Transverse colon (tissue), 4 donors: ENCODE data around the gene SKAP2. TPM values are rescaled to one million over a fixed set of nuclear protein-coding genes. Genes with fewer than 3 reads are reported as not detected.

Experiments
- DNase-seq: peaks from one replicate; pipeline ENCODE4 v3.0.0-alpha.2; 2019
- H3K27ac ChIP-seq, 4 donors: fragments of 200-600 bp; sonication (generic); 2 replicates each; pipeline ENCODE4 v1.5.1; 2016 to 2018; ENCODE audit warnings: inconsistent platforms in 4 of 4
- H3K27me3 ChIP-seq: fragments of 200-600 bp; sonication (generic); 2 replicates; pipeline ENCODE4 v1.5.1; 2017; ENCODE audit warnings: inconsistent platforms
- H3K36me3 ChIP-seq, 4 donors: fragments of 200-600 bp; sonication (generic); 2 replicates each; pipeline ENCODE4 v1.5.1; 2017 to 2019; ENCODE audit warnings: inconsistent platforms in 4 of 4
- H3K4me1 ChIP-seq, 4 donors: fragments of 200-600 bp; sonication (generic); 2 replicates each; pipeline ENCODE4 v1.5.1; 2017 to 2020; ENCODE audit warnings: inconsistent platforms in 4 of 4
- H3K4me3 ChIP-seq, 4 donors: fragments of 200-600 bp; sonication (generic); 1 replicate in 1 of 4; 2 replicates in 3 of 4; pipeline versions ENCODE4 v1.5.1 to v1.6.1; 2017 to 2019; ENCODE audit warnings: inconsistent platforms in 4 of 4
- H3K9me3 ChIP-seq, 2 donors: fragments of 200-600 bp; sonication (generic); 2 replicates each; pipeline ENCODE4 v1.5.1; 2017 to 2019; ENCODE audit warnings: inconsistent platforms in 2 of 2
- EP300 ChIP-seq: sonication (generic); formaldehyde crosslinking; IDR thresholded peaks from one replicate; pipeline ENCODE4 v1.6.1; 2017; ENCODE audit warnings: antibody characterized with exemption, low read depth
- POLR2A ChIP-seq: fragments of 450-650 bp; IDR thresholded peaks from one replicate; pipeline ENCODE4 v1.6.1; 2016; ENCODE audit warnings: antibody characterized with exemption, mild to moderate bottlenecking, moderate library complexity
- POLR2AphosphoS5 ChIP-seq, 3 donors: sonication (generic); formaldehyde crosslinking; IDR thresholded peaks; one replicate each; pipeline ENCODE4 v1.6.1; 2016; ENCODE audit warnings: antibody characterized with exemption in 3 of 3
- WGBS, 2 donors: methylation state at CpG; one replicate each; pipeline ENCODE4 v1.1.5; 2018; ENCODE audit warnings: low coverage in 1 of 2; 5-methylcytosine and 5-hydroxymethylcytosine counted together
- in situ Hi-C, 4 donors: fragments of 200-750 bp; cut with MboI; loops; one replicate each; pipeline versions ENCODE4 v1.15.0 to v1.15.1; 2017; ENCODE audit warnings: low sequenced_read_pairs in 3 of 4, low pct_ligation_motif_present in 1 of 4, low pct_unique_long_range_greater_than_20kb in 1 of 4
- intact Hi-C: fragments of 100-400 bp; cut with DNase I; formaldehyde crosslinking; loops from one replicate; pipeline ENCODE4 v1.15.1; 2023; ENCODE audit warnings: low total_unique reads
- total RNA-seq, 4 donors: library from RNA; depleted of rRNA; stranded (reverse); fragments of >200 nt; gene quantifications; one replicate each; pipeline ENCODE4 v1.1.0, GENCODE V29; 2016
- TF ChIP-seq, protein P1 (sequence below), 5 experiments: fragments of 200-600 bp in 3 of 5; fragments of 450-650 bp in 2 of 5; sonication (generic) in 3 of 5; IDR thresholded peaks; 1 replicate in 2 of 5; 2 replicates in 3 of 5; pipeline ENCODE4 v1.5.1; 2016 to 2017; ENCODE audit warnings: antibody characterized with exemption in 5 of 5, inconsistent platforms in 3 of 5, mild to moderate bottlenecking in 2 of 5, moderate library complexity in 1 of 5

The SKAP2 gene
- total RNA-seq, 4 donors from 2014 or later = 2.6 to 35.2 (median 23.8) TPM

DNA sequence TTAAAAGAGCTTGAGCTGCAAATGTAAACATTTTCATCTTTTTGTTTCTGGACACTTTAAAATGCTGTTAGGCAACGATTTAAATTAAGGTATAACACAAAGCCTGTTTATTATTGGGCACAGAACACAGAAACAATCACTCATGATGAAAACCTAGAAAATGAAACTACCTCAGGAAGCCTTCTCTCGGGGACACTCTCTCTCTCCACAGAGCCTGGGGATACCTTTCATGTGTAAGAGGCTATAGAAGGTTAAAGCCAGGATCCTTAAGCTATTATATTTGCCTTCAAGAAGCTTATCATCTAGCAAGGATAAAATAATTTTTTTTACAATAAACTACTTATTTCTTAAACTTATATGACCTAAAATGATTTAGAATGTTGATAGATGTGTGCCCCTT lies 194.1 kb downstream of the SKAP2 start:
- intact Hi-C loops = no loop called here
- TF ChIP-seq, protein P1, sequence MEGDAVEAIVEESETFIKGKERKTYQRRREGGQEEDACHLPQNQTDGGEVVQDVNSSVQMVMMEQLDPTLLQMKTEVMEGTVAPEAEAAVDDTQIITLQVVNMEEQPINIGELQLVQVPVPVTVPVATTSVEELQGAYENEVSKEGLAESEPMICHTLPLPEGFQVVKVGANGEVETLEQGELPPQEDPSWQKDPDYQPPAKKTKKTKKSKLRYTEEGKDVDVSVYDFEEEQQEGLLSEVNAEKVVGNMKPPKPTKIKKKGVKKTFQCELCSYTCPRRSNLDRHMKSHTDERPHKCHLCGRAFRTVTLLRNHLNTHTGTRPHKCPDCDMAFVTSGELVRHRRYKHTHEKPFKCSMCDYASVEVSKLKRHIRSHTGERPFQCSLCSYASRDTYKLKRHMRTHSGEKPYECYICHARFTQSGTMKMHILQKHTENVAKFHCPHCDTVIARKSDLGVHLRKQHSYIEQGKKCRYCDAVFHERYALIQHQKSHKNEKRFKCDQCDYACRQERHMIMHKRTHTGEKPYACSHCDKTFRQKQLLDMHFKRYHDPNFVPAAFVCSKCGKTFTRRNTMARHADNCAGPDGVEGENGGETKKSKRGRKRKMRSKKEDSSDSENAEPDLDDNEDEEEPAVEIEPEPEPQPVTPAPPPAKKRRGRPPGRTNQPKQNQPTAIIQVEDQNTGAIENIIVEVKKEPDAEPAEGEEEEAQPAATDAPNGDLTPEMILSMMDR (IDR thresholded peaks at IDR 0.05) = no peak
- TF ChIP-seq POLR2AphosphoS5 (IDR thresholded peaks at IDR 0.05) (no peak), POLR2A (no peak), EP300 (no peak)
- DNase-seq = no peak
- Histone ChIP-seq H3K4me1 (peaks cover 0 to 10% (median 0%) of the 10 kb centered on the region in 4 donors), H3K9me3 (no peaks in the 10 kb centered on the region), H3K36me3 (no peaks in the 10 kb centered on the region), H3K4me3 (no peak overlapping the region), H3K27me3 (no peaks in the 10 kb centered on the region), H3K27ac (no peak overlapping the region)
- WGBS, 2 donors = 30 to 41% methylated on average over 2 of the region's 2 CpGs
- in situ Hi-C loops = loop anchor here (5.0 to 25.0 kb wide), 4 partner anchors 295 to 783 kb away; no protein-coding TSS in a partner anchor

- intact Hi-C loops = loop anchor here (5.0 to 10.0 kb wide), 2 partner anchors 284 to 782 kb away; no protein-coding TSS in a partner anchor
- H3K4me1 ChIP-seq = peaks cover 0 to 18% (median 0%) of the 10 kb centered on the region in 4 donors
- TF ChIP-seq EP300 (no peak), POLR2A (no peak), POLR2AphosphoS5 (IDR thresholded peaks at IDR 0.05) (no peak)
- TF ChIP-seq, protein P1 (IDR thresholded peaks at IDR 0.05) = no peak
- H3K4me3 ChIP-seq = no peak overlapping the region
- in situ Hi-C loops = loop anchor here (5.0 to 25.0 kb wide), 5 partner anchors 294 to 782 kb away; no protein-coding TSS in a partner anchor
- no peaks in the 10 kb centered on the region for H3K27me3 ChIP-seq
- no peak overlapping the region for H3K27ac ChIP-seq
- H3K36me3 ChIP-seq = no peaks in the 10 kb centered on the region
- WGBS, 2 donors = 95% methylated on average over 4 of the region's 4 CpGs
- H3K9me3 ChIP-seq = no peaks in the 10 kb centered on the region
- no peak for DNase-seq
Observed at GRCh38 chr7:26668821-26669220, 195.6 kb downstream of the SKAP2 start.

GRCh38 chr7:26667514-26668133 lies 196.8 kb downstream of the SKAP2 start:
- Histone ChIP-seq H3K27me3 (no peaks in the 10 kb centered on the region), H3K36me3 (no peaks in the 10 kb centered on the region), H3K4me3 (no peak overlapping the region), H3K9me3 (no peaks in the 10 kb centered on the region), H3K27ac (no peak overlapping the region), H3K4me1 (peaks cover 0 to 18% (median 0%) of the 10 kb centered on the region in 4 donors)
- whole genome bisulfite sequencing, 2 donors = 3 to 10% methylated on average over 5 of the region's 5 CpGs
- DNase-seq = peak; percentile 73
- in situ Hi-C loops (loop anchor here (5.0 to 25.0 kb wide), 5 partner anchors 293 to 780 kb away; no protein-coding TSS in a partner anchor), intact Hi-C loops (loop anchor here (5.0 to 10.0 kb wide), 2 partner anchors 283 to 780 kb away; no protein-coding TSS in a partner anchor)
- TF ChIP-seq POLR2AphosphoS5 (IDR thresholded peaks at IDR 0.05) (peak in 1 of 3 donors; percentile 25), POLR2A (no peak)
- TF ChIP-seq, protein P1 (IDR thresholded peaks at IDR 0.05) = peak; percentile 64 to 88 (median 71)

GRCh38 chr7:26664735-26665416 lies 199.5 kb downstream of the SKAP2 start:
- H3K4me1 ChIP-seq = peaks cover 0 to 18% (median 0%) of the 10 kb centered on the region in 4 donors
- DNase-seq = peak; percentile 26
- no peaks in the 10 kb centered on the region for H3K27me3 ChIP-seq
- no peaks in the 10 kb centered on the region for H3K36me3 ChIP-seq
- WGBS, 2 donors = 39 to 52% methylated on average over 5 of the region's 5 CpGs
- H3K4me3 ChIP-seq = no peak overlapping the region
- TF ChIP-seq POLR2AphosphoS5 (IDR thresholded peaks at IDR 0.05) = no peak
- TF ChIP-seq, protein P1 (IDR thresholded peaks at IDR 0.05) = no peak
- TF ChIP-seq EP300 = no peak
- no peak for TF ChIP-seq POLR2A
- no peak overlapping the region for H3K27ac ChIP-seq
- H3K9me3 ChIP-seq = no peaks in the 10 kb centered on the region
- in situ Hi-C loops = loop anchor here (5.0 to 25.0 kb wide), 5 partner anchors 290 to 778 kb away; no protein-coding TSS in a partner anchor
- intact Hi-C loops = loop anchor here (5.0 to 10.0 kb wide), 3 partner anchors 280 to 1073 kb away; no protein-coding TSS in a partner anchor
